ENCODE measurements around the gene TTC3. TPM values are rescaled to one million over a fixed set of nuclear protein-coding genes. Genes with fewer than 3 reads are reported as not detected.

The TTC3 gene
- total and polyA plus RNA-seq, 2 of the 13 experiments (the other 11 are each of a cell fraction or from before 2014, with no cell fraction given) = 55.7 to 108 TPM

- H3K9ac ChIP-seq (ENCODE audit: insufficient read depth, low read depth, low read length) = no peak overlapping the region
- DNase-seq (ENCODE audit: low spot score) (no peak), FAIRE-seq (no peak), ATAC-seq (no peak)
- WGBS (ENCODE audit: low lambda C conversion rate) = 94% methylated on average over 3 of the region's 3 CpGs
- no peak overlapping the region for H2AFZ ChIP-seq (ENCODE audit: low read length)
- H3K27ac ChIP-seq (ENCODE audit: extremely low read length, insufficient read depth, low read length) = no peak overlapping the region
- CTCF ChIA-PET (ENCODE audit: low intra/inter-chr PET ratio, low total read pairs) = no interaction called here
- no peak for TF ChIP-seq ZNF577 (CRISPR knock-in tag; IDR thresholded peaks at IDR 0.05; ENCODE audit: borderline replicate concordance, low read depth)
- no peak for TF ChIP-seq BCLAF1 (IDR thresholded peaks at IDR 0.05)
- TF ChIP-seq ZFX (CRISPR knock-in tag; IDR thresholded peaks at IDR 0.05; ENCODE audit: low read depth) = no peak
- no peak for TF ChIP-seq IRF9 (CRISPR knock-in tag; IDR thresholded peaks at IDR 0.05; ENCODE audit: borderline replicate concordance)
- TF ChIP-seq ZNF276 (CRISPR knock-in tag; IDR thresholded peaks at IDR 0.05; ENCODE audit: low read depth) = no peak
- no peak for TF ChIP-seq PBX2 (CRISPR knock-in tag; IDR thresholded peaks at IDR 0.05)
- TF ChIP-seq ZNF34 (CRISPR knock-in tag; IDR thresholded peaks at IDR 0.05; ENCODE audit: borderline replicate concordance) = no peak
- TF ChIP-seq PAF1 (CRISPR knock-in tag; IDR thresholded peaks at IDR 0.05) = no peak
- TF ChIP-seq ISL2 (CRISPR knock-in tag; IDR thresholded peaks at IDR 0.05) = no peak
- no peak for TF ChIP-seq ZNF256 (CRISPR knock-in tag; conservative IDR thresholded peaks at IDR 0.05)
- no peak for TF ChIP-seq ZNF503 (CRISPR knock-in tag; IDR thresholded peaks at IDR 0.05)
- no peak for TF ChIP-seq PCBP2 (optimal IDR thresholded peaks at IDR 0.05; ENCODE audit: low read depth, low read length, poor library complexity, severe bottlenecking)
- no peak for TF ChIP-seq CENPT (CRISPR knock-in tag; IDR thresholded peaks at IDR 0.05; ENCODE audit: low read depth)
- no peaks in the 10 kb centered on the region for H3K9me3 ChIP-seq (ENCODE audit: low read length)
- POLR2A ChIA-PET = no interaction called here
- H3K4me1 ChIP-seq (ENCODE audit: insufficient read depth, low read length) = peaks cover 32% of the 10 kb centered on the region
- no peaks in the 10 kb centered on the region for H3K27me3 ChIP-seq (ENCODE audit: control insufficient read depth in 1 of 2, insufficient read depth in 2 of 2, low read length in 2 of 2)
- intact Hi-C loops (cut with micrococcal nuclease; ENCODE audit: unreplicated experiment) = no loop called here
- peaks cover 9 to 39% of the 10 kb centered on the region in 2 experiments for H3K36me3 ChIP-seq (replicated peaks in 1 of 2; ENCODE audit: control insufficient read depth in 1 of 2, insufficient read depth in 2 of 2, low read length in 2 of 2)
- no peak overlapping the region for H3K4me3 ChIP-seq (replicated peaks in 1 of 3; ENCODE audit: insufficient read depth in 1 of 3, low read depth in 2 of 3, low read length in 3 of 3)
- in situ Hi-C loops (cut with HindIII; ENCODE audit: extremely low pct_ligation_motif_present, low pct_unique_long_range_greater_than_20kb) = no loop called here
- H4K20me1 ChIP-seq (ENCODE audit: insufficient read depth, low read length) = no peaks in the 10 kb centered on the region
- H3K79me2 ChIP-seq (ENCODE audit: insufficient read depth, low read length) = no peaks in the 10 kb centered on the region
- H3K4me2 ChIP-seq (ENCODE audit: low read depth, low read length) = no peak overlapping the region
- no TSS peak for BruUV-seq (replicated peaks)
These were observed 82.1 kb downstream of the TTC3 start for GRCh38 chr21:37155186-37155585.

Data from HepG2 (cell line).